Epithelial cell of alveolus of lung (primary cell): ENCODE data around the gene CCM2L. TPM values are rescaled to one million over a fixed set of nuclear protein-coding genes. Genes with fewer than 3 reads are reported as not detected.

Source experiments
- total RNA-seq: library from RNA; depleted of rRNA; stranded (reverse); fragments of >200 nt; gene quantifications from 2 replicates; pipeline ENCODE4 v1.2.1, GENCODE V29; 2015

Gene CCM2L
- 0.13 TPM in 1 of 2 replicates, not detected in the other for total RNA-seq

DNA sequence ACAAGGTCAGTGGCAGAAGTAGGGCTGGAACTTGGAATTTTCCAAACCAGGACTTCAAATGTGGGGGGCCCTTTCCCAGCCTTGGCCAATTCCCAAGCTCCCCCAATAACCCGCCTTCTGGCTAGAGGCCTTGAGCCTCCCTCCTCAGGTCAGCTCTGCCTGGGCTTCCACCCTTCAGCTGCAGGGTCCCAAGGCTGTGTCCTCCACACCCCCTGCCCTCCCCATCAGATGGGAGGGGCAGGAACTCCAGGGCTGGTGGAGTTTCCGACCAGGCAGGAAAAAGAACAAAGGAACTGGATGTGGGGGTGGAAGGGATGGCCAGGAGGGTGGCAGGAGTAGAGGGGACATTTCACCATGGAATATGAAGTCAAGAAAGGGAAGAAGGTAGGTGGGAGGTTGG lies at the start of gene CCM2L:
TSS of gene CCM2L (plus strand) at position 338 of the 400 bp plus-strand sequence. CDS start at position 355, 17 bp downstream.

DNA sequence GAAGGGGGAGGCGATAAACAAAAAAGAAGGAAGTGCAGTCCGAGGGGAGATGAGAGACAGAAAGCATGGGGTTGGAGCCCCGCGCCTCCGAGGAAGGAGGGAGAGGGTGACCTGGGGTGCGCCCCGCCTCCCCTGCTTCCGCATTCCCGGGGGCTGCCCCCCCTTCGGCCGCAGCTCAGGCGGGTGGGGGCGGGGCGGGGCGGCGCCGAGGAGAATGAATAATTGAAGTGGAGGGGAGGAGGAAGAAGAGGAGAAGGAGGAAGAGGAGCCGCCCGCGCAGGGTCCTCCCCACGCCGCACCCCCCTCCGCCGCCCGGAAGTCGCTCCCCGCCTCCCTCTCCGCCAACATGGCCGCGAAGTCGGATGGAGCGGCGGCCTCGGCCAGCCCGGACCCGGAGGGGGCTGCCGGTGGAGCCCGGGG lies 42.4 kb upstream of the CCM2L start, which contains the start of gene XKR7:
TSS of gene XKR7 (plus strand) at position 322 of the 420 bp plus-strand sequence. CDS start at position 347, 25 bp downstream.

DNA sequence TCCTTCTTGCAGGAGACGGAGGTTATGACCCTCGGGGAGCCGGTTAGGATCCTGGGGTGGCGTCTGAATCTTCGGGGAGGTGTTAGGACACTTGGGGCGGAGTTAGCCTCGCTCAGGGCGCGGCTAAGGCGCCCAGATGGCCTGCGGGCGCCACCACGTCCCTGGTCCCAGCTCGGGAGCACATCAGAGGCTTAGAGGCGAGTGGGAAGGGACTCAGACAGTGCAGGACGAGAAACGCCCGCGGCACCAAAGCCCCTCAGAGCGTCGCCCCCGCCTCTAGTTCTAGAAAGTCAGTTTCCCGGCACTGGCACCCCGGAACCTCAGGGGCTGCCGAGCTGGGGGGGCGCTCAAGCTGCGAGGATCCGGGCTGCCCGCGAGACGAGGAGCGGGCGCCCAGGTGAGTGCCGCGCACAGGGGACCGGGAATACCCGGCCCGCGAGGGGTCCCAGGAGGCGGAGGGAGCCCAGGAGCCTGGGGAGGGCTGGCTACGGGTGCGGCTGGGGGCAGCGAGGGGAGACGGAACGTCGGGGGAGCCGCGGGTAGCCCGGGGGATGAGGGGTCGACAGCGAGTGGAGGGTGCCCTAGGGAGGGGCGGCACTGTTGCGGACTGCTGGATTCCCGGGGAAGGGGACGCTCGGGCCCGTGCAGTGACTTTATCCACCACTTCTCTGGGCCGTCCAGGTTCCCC lies 42.0 kb downstream of the CCM2L start, which contains the start of gene HCK:
TSS of gene HCK (plus strand) at position 153 of the 688 bp plus-strand sequence.

Other genes with a start within 250 kb of the CCM2L start
- gene MYLK2, start 191.1 kb upstream of the CCM2L start, total RNA-seq: 0.26 and 0.72 TPM in 2 replicates
- 1.7 TPM in 1 of 2 replicates, not detected in the other for gene FOXS1, start 164.8 kb upstream of the CCM2L start, total RNA-seq
- gene DUSP15, start 139.9 kb upstream of the CCM2L start, total RNA-seq: 0.13 TPM in 1 of 2 replicates, not detected in the other
- gene TTLL9, start 139.8 kb upstream of the CCM2L start, total RNA-seq: not detected in 2 replicates
- gene PDRG1, start 58.4 kb upstream of the CCM2L start, total RNA-seq: 6.6 and 13.5 TPM in 2 replicates
- not detected in 2 replicates for gene XKR7, start 42.3 kb upstream of the CCM2L start, total RNA-seq
- not detected in 2 replicates for gene HCK, start 41.8 kb downstream of the CCM2L start, total RNA-seq
- gene TM9SF4, start 99.3 kb downstream of the CCM2L start, total RNA-seq: 33.7 and 46.9 TPM in 2 replicates
- gene PLAGL2, start 197.3 kb downstream of the CCM2L start, total RNA-seq: 5.0 and 6.3 TPM in 2 replicates
- gene POFUT1, start 197.4 kb downstream of the CCM2L start, total RNA-seq: 42.2 and 60.5 TPM in 2 replicates